K562 (cell line): ENCODE measurements around the gene CHSY1. TPM values are rescaled to one million over a fixed set of nuclear protein-coding genes. Genes with fewer than 3 reads are reported as not detected.

Experiments
- ARID4B ChIP-seq: sonication (generic); formaldehyde crosslinking; IDR thresholded peaks from 2 replicates; pipeline ENCODE4 v1.8.0; 2022; ENCODE audit warnings: mild to moderate bottlenecking, missing genetic modification reagents
- CREM ChIP-seq: IDR thresholded peaks from 2 replicates; pipeline ENCODE4 v1.6.1; 2014; ENCODE audit warnings: antibody characterized with exemption, low read depth
- NEUROD1 ChIP-seq: fragments of 150-350 bp; IDR thresholded peaks from 2 replicates; pipeline ENCODE4 v1.6.1; 2014; ENCODE audit warnings: borderline replicate concordance, low read length, low read depth; ENCODE audit not compliant: partially characterized antibody
- POLR2G ChIP-seq: fragments of 200-400 bp; formaldehyde crosslinking; IDR thresholded peaks from 2 replicates; pipeline ENCODE4 v1.6.1; 2017; ENCODE audit warnings: low read depth, mild to moderate bottlenecking, antibody characterized with exemption, low read length, moderate library complexity
- RBBP5 ChIP-seq: fragments of 200-600 bp; sonication (generic); IDR thresholded peaks from 2 replicates; pipeline ENCODE4 v1.6.1; 2012; ENCODE audit warnings: borderline replicate concordance, mild to moderate bottlenecking, low read length, control low read depth, inconsistent platforms; ENCODE audit not compliant: insufficient read depth, poor library complexity, severe bottlenecking
- RREB1 ChIP-seq: fragments of 250-450 bp; sonication (Bioruptor Pico); IDR thresholded peaks from 2 replicates; pipeline ENCODE4 v1.4.0; 2020
- SMAD1 ChIP-seq: fragments of 150-350 bp; IDR thresholded peaks from 2 replicates; pipeline ENCODE4 v1.6.1; 2014; ENCODE audit warnings: low read length, low read depth; ENCODE audit not compliant: partially characterized antibody
- U2AF1 ChIP-seq: fragments of 200-400 bp; formaldehyde crosslinking; optimal IDR thresholded peaks from 2 replicates; pipeline ENCODE3; 2017; ENCODE audit warnings: mild to moderate bottlenecking, low read depth, low read length, moderate library complexity
- ZBTB12 ChIP-seq: fragments of 250-450 bp; sonication (Bioruptor Pico); IDR thresholded peaks from 2 replicates; pipeline ENCODE4 v1.4.0; 2020
- ZFPM2 ChIP-seq: fragments of 250-450 bp; sonication (Bioruptor Pico); IDR thresholded peaks from 2 replicates; pipeline ENCODE4 v1.5.1; 2022; ENCODE audit warnings: mild to moderate bottlenecking
- ZNF668 ChIP-seq: fragments of 250-450 bp; sonication (Bioruptor Pico); IDR thresholded peaks from 2 replicates; pipeline ENCODE4 v1.8.0; 2022; ENCODE audit warnings: mild to moderate bottlenecking, inconsistent platforms
- polyA plus RNA-seq, 8 experiments: library from polyadenylated mRNA; depleted of rRNA in 4 of 8; stranded (reverse) in 5 of 8; unstranded in 3 of 8; fragments of >200 nt; fragmentation: Nextera tagmentation in 2 of 8; fragmentation: Illumina TruSeq in 1 of 8; extraction: Ambion mirVana in 2 of 8; extraction: Trizol in 1 of 8; gene quantifications; 2 replicates each; pipeline versions ENCODE4 v1.2.1 to v1.2.3, GENCODE V29; 2011 to 2014; ENCODE audit warnings: inconsistent platforms in 1 of 8, missing spikeins in 1 of 8
- total RNA-seq, 7 experiments: library from RNA; depleted of rRNA in 6 of 7; stranded (reverse); fragments of >200 nt in 6 of 7; fragmentation: Illumina TruSeq in 2 of 7; extraction: Trizol in 2 of 7; gene quantifications; 2 replicates each; pipeline versions ENCODE4 v1.2.1 to v1.2.3, GENCODE V29; 2011 to 2021; ENCODE audit warnings: low replicate concordance in 1 of 7
- TF ChIP-seq, protein P1 (sequence below): fragments of 250-450 bp; sonication (Bioruptor Pico); IDR thresholded peaks from 2 replicates; pipeline ENCODE4 v1.4.0; 2020; ENCODE audit warnings: mild to moderate bottlenecking

CHSY1 gene
- total and polyA plus RNA-seq, 9 of the 15 experiments (the other 6 are each of a cell fraction or from before 2014, with no cell fraction given): 7.0 to 16.4 (median 13.4) TPM

DNA sequence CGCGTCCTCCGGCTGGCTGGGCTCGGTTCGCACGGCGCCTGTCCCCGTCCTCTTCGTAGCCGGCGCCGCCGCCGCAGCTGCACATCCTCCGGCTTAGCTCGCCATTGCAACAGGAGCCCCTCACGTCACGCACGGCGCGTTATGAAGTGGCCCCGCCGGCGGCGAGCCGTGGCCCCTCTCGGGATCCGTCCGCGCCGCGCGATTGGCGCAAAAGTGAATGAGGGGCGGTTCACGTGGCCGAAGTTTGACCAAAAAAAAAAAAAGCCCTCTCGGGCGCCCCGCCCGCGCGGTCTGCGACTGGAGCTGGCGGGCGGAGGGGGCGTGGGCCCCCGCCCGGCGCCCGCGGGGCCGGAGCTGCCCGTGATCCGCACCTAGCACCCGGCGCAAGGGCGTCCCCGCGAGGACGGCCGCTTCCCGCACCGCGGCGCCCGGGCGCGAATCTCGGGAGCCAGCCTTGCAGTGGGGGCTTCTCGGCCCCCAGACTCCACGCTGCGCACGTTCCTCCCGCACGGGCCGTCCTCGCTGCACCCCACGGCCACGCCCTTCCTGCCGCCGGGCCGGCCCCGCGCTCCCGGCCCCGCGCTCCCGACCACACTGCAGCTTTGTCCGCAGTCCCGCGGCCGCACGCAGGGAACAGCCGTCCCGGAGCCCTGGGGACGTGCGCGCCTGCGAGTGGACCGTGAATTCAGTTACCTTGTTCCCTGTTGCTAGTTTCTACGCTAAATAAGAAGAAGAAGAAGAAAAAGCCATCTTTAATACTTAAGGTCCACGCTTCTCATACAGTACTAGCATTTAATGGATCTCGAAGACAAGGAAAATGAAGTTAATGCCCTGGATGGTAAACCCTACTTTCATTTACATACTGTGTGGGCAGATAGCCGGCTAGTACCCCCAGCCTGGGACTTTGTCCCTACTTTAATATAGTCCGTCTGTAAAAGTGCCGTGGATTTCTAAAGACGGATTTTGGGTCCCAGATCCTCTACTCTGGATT lies at the start of gene CHSY1 (continued):
- TF ChIP-seq, protein P1, sequence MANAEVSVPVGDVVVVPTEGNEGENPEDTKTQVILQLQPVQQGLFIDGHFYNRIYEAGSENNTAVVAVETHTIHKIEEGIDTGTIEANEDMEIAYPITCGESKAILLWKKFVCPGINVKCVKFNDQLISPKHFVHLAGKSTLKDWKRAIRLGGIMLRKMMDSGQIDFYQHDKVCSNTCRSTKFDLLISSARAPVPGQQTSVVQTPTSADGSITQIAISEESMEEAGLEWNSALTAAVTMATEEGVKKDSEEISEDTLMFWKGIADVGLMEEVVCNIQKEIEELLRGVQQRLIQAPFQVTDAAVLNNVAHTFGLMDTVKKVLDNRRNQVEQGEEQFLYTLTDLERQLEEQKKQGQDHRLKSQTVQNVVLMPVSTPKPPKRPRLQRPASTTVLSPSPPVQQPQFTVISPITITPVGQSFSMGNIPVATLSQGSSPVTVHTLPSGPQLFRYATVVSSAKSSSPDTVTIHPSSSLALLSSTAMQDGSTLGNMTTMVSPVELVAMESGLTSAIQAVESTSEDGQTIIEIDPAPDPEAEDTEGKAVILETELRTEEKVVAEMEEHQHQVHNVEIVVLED (CRISPR knock-in tag): peak; percentile 81
- TF ChIP-seq ARID4B: peak; percentile 81
- peak; percentile 52 for TF ChIP-seq NEUROD1
- TF ChIP-seq CREM: peak; percentile 87
- TF ChIP-seq RBBP5: peak; percentile 77
- peak; percentile 23 for TF ChIP-seq U2AF1
- TF ChIP-seq POLR2G: peak; percentile 90
- 0 out of 2 replicates have a peak, but pooled peaks have one; percentile 46 for TF ChIP-seq ZBTB12 (CRISPR knock-in tag)
- TF ChIP-seq RREB1: peak; percentile 71; the same call in 1 of the 2 replicates
- no peak for TF ChIP-seq ZNF668 (CRISPR knock-in tag)
- TF ChIP-seq SMAD1: no peak
- no peak for TF ChIP-seq ZFPM2 (CRISPR knock-in tag)
